Type B pancreatic cell (in vitro differentiated cells): Measurements from ENCODE around the gene CYFIP1. TPM values are rescaled to one million over a fixed set of nuclear protein-coding genes. Genes with fewer than 3 reads are reported as not detected.

Experiments used
- DNase-seq: peaks from one replicate; pipeline ENCODE4 v3.0.0; 2021; ENCODE audit warnings: mixed read lengths; ENCODE audit not compliant: unreplicated experiment; ENCODE audit errors: extremely low spot score
- H3K27ac Mint-ChIP-seq: 2 replicates; pipeline ENCODE4 v1.8.0; 2021; ENCODE audit warnings: mild to moderate bottlenecking, mixed read lengths
- H3K27me3 Mint-ChIP-seq: 2 replicates; pipeline ENCODE4 v1.8.0; 2021; ENCODE audit warnings: mixed read lengths
- H3K36me3 Mint-ChIP-seq: 2 replicates; pipeline ENCODE4 v1.8.0; 2021; ENCODE audit warnings: mixed read lengths
- H3K4me1 Mint-ChIP-seq: one replicate; pipeline ENCODE4 v1.8.0; 2021; ENCODE audit warnings: mixed read lengths; ENCODE audit not compliant: unreplicated experiment
- H3K4me3 Mint-ChIP-seq: 2 replicates; pipeline ENCODE4 v1.8.0; 2021; ENCODE audit warnings: mild to moderate bottlenecking, mixed read lengths
- H3K9me3 Mint-ChIP-seq: 2 replicates; pipeline ENCODE4 v1.8.0; 2021; ENCODE audit warnings: mixed read lengths
- CTCF ChIP-seq: fragments of 200-600 bp; sonication (generic); conservative IDR thresholded peaks from 2 replicates; pipeline ENCODE4 v1.5.0; 2021; ENCODE audit warnings: antibody characterized with exemption, mild to moderate bottlenecking
- total RNA-seq: library from RNA; stranded (reverse); gene quantifications from 2 replicates; pipeline ENCODE4 v1.2.1, GENCODE V29; 2021; ENCODE audit warnings: low replicate concordance

Gene CYFIP1
- total RNA-seq, 1 donor from 2014 or later, result 108 TPM

DNA sequence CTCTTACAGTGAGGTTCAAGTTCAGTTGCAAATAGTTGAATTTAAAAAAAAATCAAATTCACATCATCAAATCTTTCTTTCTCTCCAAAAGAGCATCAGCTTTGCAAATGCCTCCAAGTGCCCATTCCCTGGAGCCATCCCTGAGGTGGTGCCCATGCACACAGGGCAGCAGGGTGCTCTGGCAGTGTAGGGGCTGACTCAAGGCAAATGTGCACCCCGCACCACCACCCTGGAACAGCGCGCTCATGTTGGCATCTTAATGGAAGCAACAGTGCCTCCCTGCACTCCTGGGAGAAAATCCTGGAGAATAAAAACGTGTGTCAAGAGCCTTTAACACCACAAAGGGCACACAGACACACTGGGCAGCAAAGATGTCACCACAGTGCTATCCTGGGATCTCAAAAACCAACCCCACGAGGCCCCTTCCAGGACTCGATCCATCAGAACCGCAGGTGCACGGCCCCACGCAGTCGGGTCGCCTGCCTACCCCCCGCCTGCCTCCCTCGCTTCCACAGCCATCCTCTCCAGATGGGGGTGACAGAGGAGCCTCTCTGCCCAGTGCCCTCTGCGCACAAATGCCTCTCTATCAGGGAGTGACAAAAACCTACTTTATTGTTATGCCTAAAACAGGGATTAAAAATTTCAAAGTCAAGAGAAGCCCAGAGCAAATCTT, 90.9 kb downstream of the CYFIP1 start:
- no peaks in the 10 kb centered on the region for H3K4me1 Mint-ChIP-seq
- DNase-seq, result no peak
- H3K4me3 Mint-ChIP-seq, result no peak overlapping the region
- no peaks in the 10 kb centered on the region for H3K27me3 Mint-ChIP-seq
- H3K9me3 Mint-ChIP-seq, result no peaks in the 10 kb centered on the region
- H3K36me3 Mint-ChIP-seq, result peaks cover 26% of the 10 kb centered on the region
- no peak for TF ChIP-seq CTCF
- H3K27ac Mint-ChIP-seq, result no peak overlapping the region

DNA sequence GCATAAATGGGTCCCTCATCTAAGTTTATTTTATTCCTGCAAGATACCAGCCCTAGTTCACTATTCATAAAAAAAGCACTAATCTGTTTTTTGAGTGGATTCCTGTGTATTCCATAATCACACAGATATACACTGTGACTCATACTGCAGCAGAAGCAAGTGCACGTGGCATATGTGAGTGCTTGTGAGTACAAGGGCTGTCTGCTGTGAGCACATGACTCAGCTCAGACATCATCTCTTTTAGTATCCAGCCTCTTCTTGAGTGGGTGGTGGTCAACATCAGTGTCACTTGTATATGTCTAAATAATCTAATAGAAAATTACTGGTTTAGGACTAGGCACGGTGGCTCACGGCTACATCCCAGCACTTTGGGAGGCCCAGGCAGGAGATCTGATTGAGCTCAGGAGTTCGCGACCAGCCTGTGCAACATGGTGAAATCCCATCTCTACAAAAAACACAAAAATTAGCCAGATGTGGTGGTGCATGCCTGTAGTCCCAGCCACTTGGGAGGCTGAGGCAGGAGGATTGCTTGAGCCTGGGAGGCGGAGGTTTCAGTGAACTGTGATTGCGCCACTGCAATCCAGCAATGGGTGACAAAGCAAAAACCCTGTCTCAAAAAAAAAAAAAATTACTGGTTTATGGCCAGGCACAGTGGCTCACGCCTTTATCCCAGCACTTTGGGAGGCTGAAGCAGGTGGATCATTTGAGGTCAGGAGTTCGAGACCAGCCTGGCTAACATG, 91.9 kb downstream of the CYFIP1 start:
- no peaks in the 10 kb centered on the region for H3K4me1 Mint-ChIP-seq
- H3K27ac Mint-ChIP-seq, result peak overlapping the region; percentile 75
- DNase-seq, result no peak
- H3K27me3 Mint-ChIP-seq, result no peaks in the 10 kb centered on the region
- no peak for TF ChIP-seq CTCF
- H3K9me3 Mint-ChIP-seq, result no peaks in the 10 kb centered on the region
- H3K4me3 Mint-ChIP-seq, result no peak overlapping the region
- H3K36me3 Mint-ChIP-seq, result peaks cover 26% of the 10 kb centered on the region

- no peak for TF ChIP-seq CTCF
- Mint-ChIP-seq H3K27ac (peak overlapping the region; percentile 75), H3K36me3 (peaks cover 18% of the 10 kb centered on the region)
Observed at GRCh38 chr15:22887157-22887951, 92.8 kb downstream of the CYFIP1 start.

DNA sequence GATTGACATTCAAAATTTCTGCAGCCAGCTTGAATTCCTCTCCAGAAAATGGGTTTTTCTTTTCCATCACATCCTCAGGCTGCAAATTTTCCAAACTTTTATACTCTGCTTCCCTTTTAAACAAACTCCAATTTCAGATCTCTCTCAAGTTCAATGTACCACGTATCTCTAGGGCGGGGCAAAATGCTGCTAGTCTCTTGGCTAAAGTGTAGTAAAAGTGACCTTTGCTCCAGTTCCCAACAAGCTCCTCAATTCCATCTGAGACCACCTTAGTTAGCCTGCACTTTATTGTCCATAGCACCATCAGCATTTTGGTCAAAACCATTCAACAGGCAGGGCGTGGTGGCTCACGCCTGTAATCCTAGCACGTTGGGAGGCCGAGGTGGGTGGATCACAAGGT, 95.0 kb downstream of the CYFIP1 start:
- Mint-ChIP-seq H3K27ac (no peak overlapping the region), H3K27me3 (no peaks in the 10 kb centered on the region), H3K9me3 (no peaks in the 10 kb centered on the region), H3K4me1 (no peaks in the 10 kb centered on the region), H3K4me3 (no peak overlapping the region), H3K36me3 (peaks cover 21% of the 10 kb centered on the region)
- TF ChIP-seq CTCF, result no peak
- DNase-seq, result no peak

More at GRCh38 chr15:22887157-22887951, 92.8 kb downstream of the CYFIP1 start:
- Mint-ChIP-seq H3K27me3 (no peaks in the 10 kb centered on the region), H3K9me3 (no peaks in the 10 kb centered on the region), H3K4me3 (no peak overlapping the region), H3K4me1 (no peaks in the 10 kb centered on the region)
- no peak for DNase-seq

GRCh38 chr15:22884344-22884743, 95.8 kb downstream of the CYFIP1 start:
- H3K27ac Mint-ChIP-seq, result no peak overlapping the region
- no peak for DNase-seq
- peaks cover 17% of the 10 kb centered on the region for H3K36me3 Mint-ChIP-seq

More at GRCh38 chr15:22884344-22884743, 95.8 kb downstream of the CYFIP1 start:
- H3K27me3 Mint-ChIP-seq, result no peaks in the 10 kb centered on the region
- no peaks in the 10 kb centered on the region for H3K4me1 Mint-ChIP-seq
- TF ChIP-seq CTCF, result peak; percentile 31
- H3K9me3 Mint-ChIP-seq, result no peaks in the 10 kb centered on the region
- H3K4me3 Mint-ChIP-seq, result no peak overlapping the region
